IPS-20b (cell line): Measurements from ENCODE around the gene CLIC3.

ENCODE experiments used
- H3K27ac ChIP-seq: one replicate; pipeline ENCODE4 v1.5.1; 2013; ENCODE audit warnings: low read length
- H3K27me3 ChIP-seq: 2 replicates; pipeline ENCODE4 v1.6.1; 2013; ENCODE audit warnings: mild to moderate bottlenecking, low read length, inconsistent platforms; ENCODE audit not compliant: insufficient read depth
- H3K36me3 ChIP-seq: 2 replicates; pipeline ENCODE4 v1.6.1; 2013; ENCODE audit warnings: low read depth, mild to moderate bottlenecking, inconsistent platforms, low read length, moderate library complexity; ENCODE audit not compliant: insufficient read depth
- H3K4me1 ChIP-seq: 2 replicates; pipeline ENCODE4 v1.6.1; 2013; ENCODE audit warnings: mild to moderate bottlenecking, control low read depth, inconsistent platforms, low read length, moderate library complexity; ENCODE audit not compliant: insufficient read depth
- H3K4me3 ChIP-seq: 2 replicates; pipeline ENCODE4 v1.5.1; 2013; ENCODE audit warnings: mild to moderate bottlenecking, low read length, inconsistent platforms
- H3K9ac ChIP-seq: 2 replicates; pipeline ENCODE4 v1.6.1; 2013; ENCODE audit warnings: low read depth, mild to moderate bottlenecking, inconsistent platforms, low read length, moderate library complexity
- H3K9me3 ChIP-seq: 2 replicates; pipeline ENCODE4 v1.6.1; 2013; ENCODE audit warnings: mild to moderate bottlenecking, low read depth, low read length, inconsistent platforms; ENCODE audit not compliant: insufficient read depth

Gene CLIC3

DNA sequence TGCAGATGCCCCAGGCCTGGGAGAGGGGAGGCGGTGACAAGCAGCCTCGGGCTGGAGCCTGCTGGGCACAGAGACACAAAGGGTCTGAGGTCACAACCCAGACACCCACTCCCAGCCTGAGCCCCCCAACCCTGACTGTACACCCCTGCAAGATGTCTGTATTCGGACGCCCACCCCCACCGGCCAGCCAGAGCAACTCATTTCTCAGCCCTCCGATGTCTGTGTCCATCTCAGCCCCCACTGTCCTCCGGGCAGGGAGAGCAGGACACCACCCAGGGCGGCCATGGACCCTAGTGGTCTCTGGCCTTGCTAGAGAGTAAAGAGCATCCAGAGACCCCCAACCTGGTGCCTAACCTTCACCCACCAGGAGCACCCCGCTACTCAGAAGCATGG lies 40.4 kb downstream of the CLIC3 start:
- H3K4me3 ChIP-seq: no peak overlapping the region

DNA sequence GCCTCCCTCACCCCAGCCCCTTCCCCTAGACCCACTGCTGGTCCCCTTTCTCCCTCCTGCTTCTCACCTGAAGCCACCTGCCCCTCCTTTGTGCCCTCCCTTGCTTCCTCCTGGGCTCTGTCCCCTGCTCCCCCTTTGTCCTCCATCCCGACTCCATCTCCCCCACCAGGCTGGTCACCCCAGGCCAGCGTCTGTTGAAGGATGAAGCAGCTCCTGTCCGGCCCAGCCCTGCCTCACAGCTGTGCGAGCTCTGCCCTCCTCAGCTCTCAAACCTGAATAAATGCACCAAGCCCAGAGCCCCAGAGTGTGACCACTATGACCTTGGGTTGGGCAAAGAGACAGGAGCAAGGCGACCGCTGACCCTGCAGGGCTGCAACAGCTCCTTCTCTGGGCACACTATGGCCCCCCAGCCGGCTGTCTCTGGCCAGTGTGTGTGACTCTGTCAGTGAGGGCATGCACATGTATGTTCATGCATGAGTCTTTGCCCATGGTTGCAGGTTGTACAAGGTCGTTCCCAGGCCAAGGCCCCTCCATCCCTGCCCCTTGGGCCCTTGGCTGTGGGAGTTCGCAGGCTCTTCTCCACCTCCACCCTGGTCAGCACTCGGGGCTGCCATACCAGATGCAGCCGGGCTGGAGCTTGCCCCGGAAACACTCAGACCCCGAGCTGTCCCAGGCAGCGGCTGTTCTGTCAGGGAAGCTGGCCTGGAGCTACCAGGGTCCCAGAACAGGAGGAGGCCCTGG lies 41.0 kb downstream of the CLIC3 start:
- Histone ChIP-seq H3K4me1 (peaks cover 3% of the 10 kb centered on the region; the same call in 1 of the 2 replicates), H3K27ac (no peak overlapping the region), H3K36me3 (no peaks in the 10 kb centered on the region), H3K9me3 (no peaks in the 10 kb centered on the region), H3K9ac (no peak overlapping the region), H3K4me3 (no peak overlapping the region), H3K27me3 (no peaks in the 10 kb centered on the region)

More for the DNA sequence above, 40.4 kb downstream of the CLIC3 start:
- Histone ChIP-seq H3K9me3 (no peaks in the 10 kb centered on the region), H3K4me1 (no peaks in the 10 kb centered on the region), H3K27me3 (no peaks in the 10 kb centered on the region), H3K27ac (no peak overlapping the region), H3K36me3 (no peaks in the 10 kb centered on the region), H3K9ac (no peak overlapping the region)

GRCh38 chr9:136954270-136955083 lies 41.9 kb downstream of the CLIC3 start:
- Histone ChIP-seq H3K36me3 (no peaks in the 10 kb centered on the region), H3K4me1 (peaks cover 5% of the 10 kb centered on the region; the same call in 1 of the 2 replicates), H3K9me3 (no peaks in the 10 kb centered on the region), H3K27ac (no peak overlapping the region), H3K4me3 (no peak overlapping the region), H3K9ac (no peak overlapping the region), H3K27me3 (no peaks in the 10 kb centered on the region)

GRCh38 chr9:136953771-136954269 lies 42.5 kb downstream of the CLIC3 start:
- Histone ChIP-seq H3K27me3 (no peaks in the 10 kb centered on the region), H3K27ac (no peak overlapping the region), H3K9me3 (no peaks in the 10 kb centered on the region), H3K4me3 (no peak overlapping the region), H3K36me3 (no peaks in the 10 kb centered on the region), H3K4me1 (peaks cover 5% of the 10 kb centered on the region; the same call in 1 of the 2 replicates), H3K9ac (no peak overlapping the region)

DNA sequence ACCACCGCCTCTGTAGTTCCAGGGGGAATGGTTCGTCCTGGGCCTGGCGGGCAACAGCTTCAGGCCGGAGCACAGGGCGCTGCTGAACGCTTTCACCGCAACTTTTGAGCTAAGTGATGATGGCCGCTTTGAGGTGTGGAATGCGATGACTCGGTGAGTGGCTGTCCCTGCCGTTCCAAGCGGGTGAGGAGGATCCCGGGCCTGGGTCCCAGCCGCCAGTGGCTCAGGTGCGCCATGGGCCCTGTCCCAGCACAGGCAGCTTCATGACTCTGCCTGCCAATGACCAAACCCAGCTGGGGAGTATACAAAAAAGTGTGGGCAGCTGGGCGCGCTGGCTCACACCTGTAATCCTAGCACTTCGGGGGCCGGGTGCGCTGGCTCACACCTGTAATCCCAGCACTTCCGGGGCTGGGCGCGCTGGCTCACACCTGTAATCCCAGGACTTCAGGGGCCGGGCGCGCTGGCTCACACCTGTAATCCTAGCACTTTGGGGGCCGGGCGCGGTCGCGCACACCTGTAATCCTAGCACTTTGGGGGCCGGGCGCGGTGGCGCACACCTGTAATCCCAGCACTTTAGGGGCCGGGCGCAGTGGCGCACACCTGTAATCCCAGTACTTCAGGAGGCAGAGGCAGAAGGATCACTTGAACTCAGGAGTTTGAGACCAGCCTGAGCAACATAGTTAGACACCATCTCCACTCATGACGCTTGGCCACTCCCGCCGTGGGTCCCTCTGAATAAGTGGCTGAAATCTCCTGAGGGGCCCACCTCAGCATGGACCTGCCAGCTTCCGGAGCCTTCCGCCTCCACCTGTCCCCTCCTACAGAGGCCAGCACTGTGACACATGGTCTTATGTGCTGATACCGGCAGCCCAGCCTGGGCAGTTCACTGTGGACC lies 43.2 kb downstream of the CLIC3 start:
- Histone ChIP-seq H3K27me3 (no peaks in the 10 kb centered on the region), H3K9me3 (no peaks in the 10 kb centered on the region), H3K4me1 (peaks cover 5% of the 10 kb centered on the region; the same call in 1 of the 2 replicates), H3K9ac (no peak overlapping the region), H3K27ac (no peak overlapping the region), H3K4me3 (no peak overlapping the region), H3K36me3 (no peaks in the 10 kb centered on the region)

DNA sequence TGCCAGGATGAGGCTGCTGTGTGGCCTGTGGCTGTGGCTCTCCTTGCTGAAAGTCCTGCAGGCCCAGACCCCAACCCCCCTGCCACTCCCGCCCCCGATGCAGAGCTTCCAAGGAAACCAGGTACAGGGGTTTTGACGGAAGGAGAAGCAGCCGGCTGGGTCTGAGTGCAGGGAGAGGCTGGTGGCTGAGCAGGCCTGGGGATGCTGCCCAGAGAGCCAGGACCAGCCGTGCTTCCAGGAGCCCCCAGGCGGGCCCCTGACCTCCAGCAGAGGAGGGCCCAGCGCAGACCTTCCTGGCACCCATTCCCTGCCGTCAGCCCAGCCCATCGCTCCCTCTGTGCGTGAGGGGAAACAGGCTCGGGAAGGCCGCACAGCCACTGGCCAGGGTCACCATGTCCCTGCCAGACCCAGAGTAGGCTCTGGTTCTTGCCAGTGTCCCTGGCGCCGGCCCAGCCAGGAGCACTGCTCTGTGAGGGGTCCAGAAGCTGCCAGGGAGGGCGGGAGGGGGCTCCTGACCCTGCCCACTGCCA lies 44.0 kb downstream of the CLIC3 start:
- H3K4me3 ChIP-seq: no peak overlapping the region
- no peak overlapping the region for H3K27ac ChIP-seq
- H3K9me3 ChIP-seq: no peaks in the 10 kb centered on the region
- H3K4me1 ChIP-seq: peaks cover 5% of the 10 kb centered on the region; the same call in 1 of the 2 replicates
- H3K36me3 ChIP-seq: no peaks in the 10 kb centered on the region
- H3K27me3 ChIP-seq: no peaks in the 10 kb centered on the region
- H3K9ac ChIP-seq: no peak overlapping the region

GRCh38 chr9:136951541-136952320 lies 44.6 kb downstream of the CLIC3 start, which contains the start of gene LCN12:
LCN12 (plus strand) TSS chr9:136952273; CDS start chr9:136952328, 55 bp downstream.
- no peaks in the 10 kb centered on the region for H3K27me3 ChIP-seq
- no peaks in the 10 kb centered on the region for H3K36me3 ChIP-seq
- no peak within 1 kb of the TSS for H3K27ac ChIP-seq
- H3K4me1 ChIP-seq: peaks cover 5% of the 10 kb centered on the region; the same call in 1 of the 2 replicates
- H3K9ac ChIP-seq: no peak within 1 kb of the TSS
- no peak within 1 kb of the TSS for H3K4me3 ChIP-seq
- H3K9me3 ChIP-seq: no peaks in the 10 kb centered on the region

GRCh38 chr9:136950656-136951276 lies 45.6 kb downstream of the CLIC3 start:
- peak overlapping the region; percentile 58 for H3K4me3 ChIP-seq
- no peaks in the 10 kb centered on the region for H3K27me3 ChIP-seq
- H3K9me3 ChIP-seq: no peaks in the 10 kb centered on the region
- peaks cover 5% of the 10 kb centered on the region; the same call in 1 of the 2 replicates for H3K4me1 ChIP-seq
- peak overlapping the region; percentile 74; the same call in 1 of the 2 replicates for H3K9ac ChIP-seq
- no peaks in the 10 kb centered on the region for H3K36me3 ChIP-seq
- H3K27ac ChIP-seq: peak overlapping the region; percentile 79

- Histone ChIP-seq H3K36me3 (no peaks in the 10 kb centered on the region), H3K4me1 (peaks cover 5% of the 10 kb centered on the region; the same call in 1 of the 2 replicates), H3K27ac (peak overlapping the region; percentile 79), H3K27me3 (no peaks in the 10 kb centered on the region), H3K9ac (peak overlapping the region; percentile 74; the same call in 1 of the 2 replicates), H3K4me3 (peak overlapping the region; percentile 58), H3K9me3 (no peaks in the 10 kb centered on the region)
These were observed 46.3 kb downstream of the CLIC3 start for GRCh38 chr9:136949817-136950655.
